NCI-H748 treated with DMSO at 0.1 percent for 48 hours (cell line): Measurements from ENCODE around the gene ADAMTS12.
"Not testable (repeated sequence)": the region's sequence is repeated elsewhere in the genome, so short reads cannot be mapped to it uniquely, and the experiment has no call there.

Experiments
- DNase-seq: peaks from one replicate; lab custom pipeline; 2025; lab: John Stamatoyannopoulos, UW

Gene ADAMTS12

GRCh38 chr5:33906248-33906647 lies 14.5 kb upstream of the ADAMTS12 start:
- not testable (repeated sequence) for DNase-seq

- DNase-seq, result no peak
Observed at GRCh38 chr5:33905381-33905780, 13.6 kb upstream of the ADAMTS12 start.

- no peak for DNase-seq
Observed at GRCh38 chr5:33903118-33903517, 11.3 kb upstream of the ADAMTS12 start.

GRCh38 chr5:33901156-33901555 lies 9.4 kb upstream of the ADAMTS12 start:
- no peak for DNase-seq

DNA sequence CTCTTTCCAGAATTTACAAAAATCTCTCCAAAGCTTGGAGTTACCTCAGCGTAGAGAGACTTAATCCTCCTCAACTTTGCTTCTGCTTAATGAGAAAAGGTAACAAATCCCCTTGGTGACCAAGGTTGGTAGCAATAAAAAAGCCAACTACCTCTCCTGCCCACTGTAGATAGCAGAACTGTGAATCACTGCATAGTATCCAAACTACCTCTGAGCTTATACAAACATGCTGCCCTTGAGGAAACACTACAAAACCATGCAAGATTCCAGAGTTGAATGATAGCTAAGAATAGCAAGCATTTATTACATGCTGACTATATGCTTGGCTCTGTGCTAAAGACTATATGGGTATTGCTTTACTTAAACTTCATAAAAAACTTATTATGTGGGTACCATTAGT lies 2.8 kb upstream of the ADAMTS12 start:
- DNase-seq, result no peak

DNA sequence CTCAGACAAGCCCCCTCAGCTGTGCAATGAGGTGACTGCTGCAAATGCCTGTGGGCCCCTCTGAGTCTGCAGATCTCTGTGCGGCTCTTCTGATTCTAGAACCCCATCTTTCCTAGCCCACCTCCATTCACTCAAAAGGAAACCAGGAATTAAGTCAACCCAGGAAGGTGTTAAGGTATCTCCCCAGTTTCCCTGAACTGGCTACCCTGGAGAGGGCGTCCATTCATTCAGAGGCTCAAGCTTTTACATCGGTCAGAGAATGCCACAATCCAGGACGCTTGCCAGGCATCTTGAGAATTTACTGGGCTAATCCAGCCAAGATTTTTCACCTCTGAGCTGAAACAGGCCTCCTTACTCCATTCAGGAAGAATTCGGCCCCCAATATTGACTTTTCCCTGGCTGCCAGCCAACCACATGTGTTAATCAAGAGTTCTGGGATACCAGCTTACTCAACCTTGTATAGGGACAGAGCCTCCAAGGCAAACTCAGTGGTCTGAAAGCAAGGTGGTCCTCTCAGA lies 889 bp upstream of the ADAMTS12 start:
- DNase-seq, result no peak

DNA sequence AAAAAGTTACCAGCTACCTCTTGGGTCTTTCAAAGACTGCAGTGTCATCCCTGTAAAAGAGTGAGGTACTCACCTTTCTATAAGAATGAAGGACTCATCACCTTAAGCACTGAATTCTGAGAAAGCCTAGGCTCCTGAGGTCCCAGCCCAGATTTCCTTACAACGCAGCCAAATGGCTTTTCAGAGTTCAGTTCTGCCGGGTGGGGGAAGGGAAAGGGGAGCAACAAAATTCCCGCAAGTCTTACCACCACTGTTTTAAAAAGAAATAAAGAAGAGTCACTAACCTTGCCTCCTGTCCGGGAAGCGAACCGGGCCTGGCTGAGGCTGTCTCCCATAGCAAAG lies 373 bp downstream of the ADAMTS12 start:
- DNase-seq, result no peak

DNA sequence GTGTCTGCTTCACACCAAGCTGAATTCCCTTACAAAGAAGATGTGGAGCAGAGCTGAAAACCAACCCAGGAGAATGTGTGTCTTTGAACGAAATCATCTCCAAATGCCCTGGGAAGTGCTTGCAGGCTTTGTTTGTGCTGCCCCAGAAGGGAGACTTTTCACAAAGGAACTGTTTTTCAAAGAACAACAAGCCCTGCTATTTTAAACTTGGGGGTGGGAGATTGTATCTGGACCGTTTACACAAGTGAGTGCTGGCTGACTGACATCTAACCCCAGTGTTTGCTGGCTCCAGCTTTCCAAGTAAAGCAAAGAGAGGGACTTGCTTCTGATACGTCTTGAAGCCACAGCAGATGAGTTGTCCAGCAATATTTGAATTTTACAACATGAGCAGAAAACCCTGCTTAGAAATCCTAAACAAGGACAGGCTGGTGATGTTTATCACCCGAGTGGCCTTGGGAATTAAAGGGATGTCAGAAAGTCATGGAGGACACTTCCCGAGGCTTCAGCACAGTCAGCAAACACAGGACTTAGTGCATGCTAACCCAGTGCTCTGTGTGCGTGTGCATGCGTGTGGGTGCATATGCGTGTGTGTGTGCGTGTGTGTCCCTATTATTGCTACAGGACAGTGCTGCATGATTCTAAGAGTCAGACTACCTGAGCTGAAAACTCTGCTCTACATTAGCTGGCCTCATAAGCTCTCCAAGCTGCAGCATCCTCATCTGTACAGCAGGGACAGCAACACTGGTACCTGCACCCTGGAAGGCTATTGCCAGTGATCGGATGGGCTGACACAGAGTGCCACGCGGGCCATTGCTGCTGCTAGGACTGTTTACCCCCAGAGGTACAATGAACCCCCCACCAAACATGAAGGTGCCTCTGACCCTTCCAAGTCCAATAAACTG lies 1.4 kb downstream of the ADAMTS12 start:
- no peak for DNase-seq

DNA sequence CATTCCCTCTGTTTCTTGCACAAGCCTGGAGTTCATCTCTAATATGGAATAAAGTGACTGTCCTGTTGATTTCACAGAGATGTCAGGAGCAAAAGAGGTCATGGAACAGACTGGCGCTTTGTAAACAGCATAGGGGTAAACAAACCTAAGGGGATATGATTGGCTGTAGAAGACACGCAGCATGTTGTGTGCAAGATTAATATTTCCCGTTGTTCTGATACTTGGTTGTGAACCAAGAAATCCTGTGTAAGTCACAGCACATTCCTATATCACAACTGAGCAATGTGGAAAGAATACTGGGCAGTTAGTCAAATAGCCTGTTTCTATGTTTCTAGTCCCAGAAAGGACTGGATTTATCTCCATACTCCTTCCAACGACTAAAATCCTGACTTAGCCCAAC lies 3.2 kb downstream of the ADAMTS12 start:
- no peak for DNase-seq

DNA sequence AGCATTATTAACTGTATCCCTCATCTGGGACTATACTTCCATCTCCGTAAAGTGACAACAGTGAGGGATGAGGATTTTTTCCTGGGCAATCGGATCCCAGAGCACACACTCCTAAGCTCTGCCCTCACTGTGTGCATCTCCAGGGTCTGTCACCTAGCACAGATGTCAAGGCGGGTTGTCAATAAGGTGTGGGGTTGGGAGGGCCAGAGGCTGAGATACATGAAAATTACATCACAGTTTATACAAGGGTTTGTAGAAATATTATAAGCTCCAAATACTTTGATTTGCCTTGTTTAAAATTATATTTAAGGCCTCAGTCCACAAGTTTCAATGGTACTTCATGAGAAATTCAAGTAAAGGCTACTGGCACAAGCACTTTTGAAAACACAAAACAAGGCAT lies 4.5 kb downstream of the ADAMTS12 start:
- no peak for DNase-seq

DNA sequence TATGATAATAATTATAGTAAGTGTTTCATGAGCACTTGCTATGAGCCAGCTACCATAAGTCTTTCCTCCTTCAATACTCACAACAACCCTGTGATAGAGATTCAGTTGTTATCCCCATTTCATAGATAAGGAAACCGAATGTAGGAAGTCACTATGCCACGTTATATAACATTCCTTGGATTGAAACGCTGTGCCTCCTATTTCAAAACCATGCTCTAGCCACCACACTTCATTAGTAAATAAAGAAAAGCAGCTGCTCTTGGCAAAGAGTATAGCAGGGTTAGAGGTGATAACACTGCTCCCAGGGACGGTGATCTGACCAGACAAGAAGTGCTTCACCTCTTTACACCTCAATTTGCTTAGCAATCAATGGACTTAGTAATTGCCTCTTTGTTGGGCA lies 5.5 kb downstream of the ADAMTS12 start:
- DNase-seq, result no peak

GRCh38 chr5:33885679-33886078 lies 6.1 kb downstream of the ADAMTS12 start:
- DNase-seq, result no peak

- no peak for DNase-seq
Observed at GRCh38 chr5:33883482-33883881, 8.3 kb downstream of the ADAMTS12 start.

DNA sequence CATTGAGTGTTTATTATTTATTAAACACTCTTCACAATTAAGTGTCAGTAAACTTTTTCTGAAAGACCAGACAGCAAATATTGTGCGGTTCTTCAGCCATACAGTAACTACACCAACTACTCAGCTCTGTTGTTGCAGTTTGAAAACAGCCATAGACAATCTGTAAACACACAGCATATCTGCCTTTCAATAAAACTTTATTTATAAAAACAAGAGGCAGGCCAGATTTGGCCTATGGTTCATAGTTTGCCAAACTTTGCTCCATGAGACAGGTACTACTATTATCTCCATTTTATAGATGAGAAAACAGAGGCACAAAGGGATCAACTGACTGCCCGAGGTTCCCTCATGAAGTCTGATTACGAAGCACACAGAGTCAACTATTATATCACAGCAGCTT lies 11.5 kb downstream of the ADAMTS12 start:
- no peak for DNase-seq

DNA sequence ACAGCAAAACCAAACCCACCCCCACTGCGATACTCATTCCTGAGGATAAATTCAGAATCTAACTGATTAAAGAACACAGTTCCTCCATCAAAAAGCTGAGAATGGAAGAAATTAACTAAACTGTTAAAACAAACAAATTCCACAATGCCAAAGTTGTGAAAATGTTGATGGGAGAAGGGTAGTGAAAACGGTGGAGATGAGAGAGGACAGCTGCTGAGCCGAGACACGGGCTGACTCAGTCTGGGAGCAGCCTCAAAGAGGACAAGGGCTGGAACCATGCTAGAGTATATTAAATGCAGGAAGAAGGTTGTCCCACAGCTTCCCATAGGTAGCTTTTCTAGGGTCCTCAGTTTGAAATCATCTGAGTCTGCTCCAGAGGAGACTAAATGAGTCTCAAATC lies 14.3 kb downstream of the ADAMTS12 start:
- no peak for DNase-seq

- DNase-seq, result no peak
Observed at GRCh38 chr5:33867241-33867640, 24.5 kb downstream of the ADAMTS12 start.

DNA sequence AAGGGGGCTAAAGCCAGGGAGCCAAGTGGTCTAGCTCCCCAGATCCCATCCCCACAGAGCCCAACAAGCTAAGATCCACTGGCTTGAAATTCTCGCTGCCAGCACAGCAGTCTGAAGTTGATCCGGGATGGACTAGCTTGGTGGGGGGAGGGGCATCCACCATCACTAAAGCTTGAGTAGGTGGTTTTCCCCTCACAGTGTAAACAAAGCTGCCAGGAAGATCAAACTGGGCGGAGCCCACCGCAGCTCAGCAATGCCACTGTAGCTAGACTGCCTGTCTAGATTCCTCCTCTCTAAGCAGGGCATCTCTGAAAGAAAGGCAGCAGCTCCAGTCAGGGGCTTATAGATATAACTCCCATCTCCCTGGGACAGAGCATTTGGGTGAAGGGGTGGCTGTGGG lies 32.6 kb downstream of the ADAMTS12 start:
- DNase-seq, result not testable (repeated sequence)

DNA sequence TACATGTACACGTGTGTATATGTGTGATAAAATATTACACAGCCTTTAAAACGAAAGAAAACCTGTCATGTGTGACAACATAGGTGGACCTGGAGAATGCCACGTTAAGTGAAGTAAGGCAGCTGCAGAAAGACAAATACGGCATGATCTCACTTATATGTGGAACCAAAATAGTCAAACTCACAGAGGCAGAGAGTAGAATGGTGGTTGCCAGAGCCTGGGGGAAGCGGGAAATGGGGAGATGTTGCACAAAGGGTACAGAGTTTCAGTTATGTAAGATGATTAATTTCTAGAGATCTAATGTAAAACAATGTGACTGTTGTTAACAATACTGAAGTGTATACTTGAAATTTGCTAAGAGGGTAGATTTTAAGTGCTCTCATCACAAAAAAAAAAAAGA lies 34.8 kb downstream of the ADAMTS12 start:
- no peak for DNase-seq

DNA sequence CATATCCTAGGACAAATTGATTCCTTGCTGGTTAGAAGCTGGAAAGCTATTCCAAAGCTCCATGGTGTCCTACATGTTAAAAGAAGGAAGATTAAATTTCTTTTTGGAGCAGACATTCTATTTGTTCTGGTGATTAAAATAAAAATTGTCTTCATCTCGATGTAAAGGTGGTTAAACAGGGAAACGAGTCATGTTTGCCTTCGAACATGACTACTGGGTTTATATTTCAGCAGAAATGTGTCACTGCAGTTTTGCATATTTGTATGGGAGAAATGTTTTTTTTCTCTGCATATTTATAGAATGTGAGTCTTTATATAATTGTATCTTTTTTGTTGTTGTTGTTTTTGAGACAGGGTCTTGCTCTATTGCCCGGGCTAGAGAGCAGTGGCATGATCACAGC lies 36.4 kb downstream of the ADAMTS12 start:
- no peak for DNase-seq

- DNase-seq, result no peak
Observed at GRCh38 chr5:33854733-33855151, 37.0 kb downstream of the ADAMTS12 start.

GRCh38 chr5:33852837-33853236 lies 39.0 kb downstream of the ADAMTS12 start:
- no peak for DNase-seq

- DNase-seq, result no peak
Observed at GRCh38 chr5:33852319-33852718, 39.5 kb downstream of the ADAMTS12 start.

DNA sequence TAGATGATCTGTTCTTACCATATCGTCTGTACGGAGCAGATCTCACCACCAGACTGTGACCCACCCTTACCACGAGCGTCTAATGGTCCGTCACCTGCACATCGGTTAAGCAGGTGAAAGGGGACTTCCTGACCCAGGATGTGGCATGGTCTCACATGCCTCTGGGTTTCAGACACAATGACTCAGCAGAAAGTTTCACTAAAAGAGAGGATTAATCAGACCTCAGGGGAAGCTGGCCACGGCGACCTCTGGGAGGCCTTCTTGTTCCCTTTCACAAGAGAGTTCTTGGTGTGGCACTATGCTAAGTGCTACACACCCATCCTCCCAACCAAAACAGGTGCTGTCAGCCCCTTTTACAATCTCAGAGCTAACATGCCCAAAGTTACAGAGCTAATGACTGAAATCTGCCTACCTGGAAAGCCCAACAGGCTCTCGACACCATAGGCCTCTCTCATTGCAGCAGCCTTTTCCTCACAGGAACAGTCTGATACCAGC lies 41.6 kb downstream of the ADAMTS12 start:
- DNase-seq, result no peak

- no peak for DNase-seq
Observed at GRCh38 chr5:33848554-33848953, 43.2 kb downstream of the ADAMTS12 start.
